Erythroblast (primary cell): ENCODE data around the gene SLC1A7.

ENCODE experiments used
- GATA1 ChIP-seq: IDR thresholded peaks from 2 replicates; pipeline ENCODE4 v1.6.1; 2011; ENCODE audit warnings: low read depth, mild to moderate bottlenecking, control low read depth, low read length, moderate library complexity
- POLR2A ChIP-seq: IDR thresholded peaks from 2 replicates; pipeline ENCODE4 v1.6.1; 2011; ENCODE audit warnings: mild to moderate bottlenecking, low read length

DNA sequence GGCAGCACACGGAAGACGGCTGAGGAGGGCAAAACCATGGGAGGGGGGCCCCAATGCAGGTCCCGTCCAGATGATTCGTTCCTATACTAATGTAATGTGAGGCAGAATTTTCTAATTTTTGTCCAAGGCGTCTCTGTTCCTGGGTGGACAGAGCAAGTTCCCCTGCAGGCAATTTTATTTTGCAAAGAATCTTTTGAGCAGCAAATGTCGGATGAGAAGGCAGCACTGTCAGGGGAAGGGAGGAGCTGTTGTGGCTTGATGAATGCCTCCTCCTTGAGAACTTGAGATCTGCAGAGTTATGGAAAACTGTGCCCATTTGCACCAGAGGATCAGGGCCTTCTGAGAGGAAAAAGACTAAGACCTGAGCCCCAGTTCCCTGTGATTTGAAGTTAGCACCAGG, 17.3 kb downstream of the SLC1A7 start:
- no peak for TF ChIP-seq POLR2A
- no peak for TF ChIP-seq GATA1
